ENCODE measurements around the gene LMBR1.

DNA sequence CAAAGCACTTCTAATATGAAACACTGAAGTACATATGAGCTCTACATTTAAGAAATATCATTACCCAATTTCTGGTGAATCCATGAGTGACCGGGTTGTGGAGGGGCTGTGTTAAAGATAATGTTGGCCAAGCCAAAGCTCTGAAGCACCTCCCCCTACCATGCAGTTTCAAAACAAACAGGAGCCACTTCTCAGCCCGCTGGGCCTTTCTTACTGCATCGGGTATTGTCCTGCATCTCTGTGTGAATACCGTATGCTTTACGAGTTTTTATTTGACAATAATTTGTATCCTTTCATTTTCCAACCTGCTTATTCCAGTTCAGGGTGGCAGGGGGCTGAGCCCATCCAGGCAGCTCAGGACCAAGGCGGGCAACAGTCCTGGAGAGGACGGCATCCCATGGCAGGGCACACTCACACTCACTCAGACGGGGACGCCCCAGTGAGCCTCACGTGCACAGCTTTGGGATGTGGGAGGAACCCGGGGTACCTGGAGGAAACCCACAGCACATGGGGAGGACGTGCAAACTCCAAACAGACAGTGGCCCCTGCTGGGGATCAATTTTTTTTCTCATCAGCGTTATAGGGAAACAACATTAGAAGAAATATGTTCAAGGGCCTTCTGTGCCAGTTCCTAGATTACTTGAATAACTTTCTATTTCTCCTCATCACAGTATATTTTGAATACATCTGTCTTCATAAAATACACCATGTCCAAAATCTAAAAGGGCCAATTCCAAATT is 250.5 kb downstream of the LMBR1 start:
- no peak for TF ChIP-seq CTCF (IDR thresholded peaks at IDR 0.05)
- no peak for TF ChIP-seq POLR2A (IDR thresholded peaks at IDR 0.05)
